ENCODE results near the gene DHRS9.
"Not testable (repeated sequence)": the region's sequence is repeated elsewhere in the genome, so short reads cannot be mapped to it uniquely, and the experiment has no call there.

The DHRS9 gene

DNA sequence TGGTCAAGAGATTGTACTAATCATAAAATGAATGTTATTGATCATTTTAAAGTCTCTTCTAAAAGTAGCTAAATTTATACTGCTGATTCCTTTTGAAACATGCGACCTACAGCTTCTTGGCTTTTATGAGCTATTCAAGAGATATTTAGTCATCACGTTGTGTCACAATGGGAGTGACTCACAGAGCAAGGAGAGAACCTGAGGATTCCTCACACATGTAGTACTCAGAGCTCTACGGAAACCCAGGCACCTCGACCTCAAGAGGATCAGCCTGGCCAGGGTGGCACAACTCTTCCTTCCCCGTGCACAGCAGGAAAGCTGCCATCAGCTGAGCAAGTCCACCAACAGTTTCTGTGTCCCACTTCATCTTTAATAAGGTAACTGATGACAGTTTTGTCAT lies at the start of gene DHRS9:
Gene DHRS9, plus strand, starts transcription at position 223 of the 400 bp plus-strand sequence. CDS start 12,019 bp downstream, outside the sequence.
- no peak for DNase-seq

DNA sequence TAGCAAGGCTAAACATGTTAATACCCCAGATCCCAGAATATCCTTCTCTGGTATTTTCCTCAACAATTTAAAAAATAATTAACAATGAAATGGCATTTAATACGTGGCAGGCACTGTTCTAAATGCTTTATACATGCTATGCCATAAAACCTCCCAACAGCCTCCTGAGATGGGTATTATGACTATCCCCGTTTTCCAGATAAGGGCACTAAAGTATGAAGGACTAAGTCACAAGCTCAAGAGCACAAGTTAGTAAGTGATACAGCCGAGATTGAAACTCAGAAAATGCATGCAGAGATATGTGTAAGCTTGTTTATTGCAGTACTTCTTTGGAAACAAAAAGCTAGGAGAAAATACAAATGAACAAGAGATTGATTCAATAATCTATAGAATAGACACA lies 46.2 kb upstream of the DHRS9 start:
- no peak for DNase-seq

DNA sequence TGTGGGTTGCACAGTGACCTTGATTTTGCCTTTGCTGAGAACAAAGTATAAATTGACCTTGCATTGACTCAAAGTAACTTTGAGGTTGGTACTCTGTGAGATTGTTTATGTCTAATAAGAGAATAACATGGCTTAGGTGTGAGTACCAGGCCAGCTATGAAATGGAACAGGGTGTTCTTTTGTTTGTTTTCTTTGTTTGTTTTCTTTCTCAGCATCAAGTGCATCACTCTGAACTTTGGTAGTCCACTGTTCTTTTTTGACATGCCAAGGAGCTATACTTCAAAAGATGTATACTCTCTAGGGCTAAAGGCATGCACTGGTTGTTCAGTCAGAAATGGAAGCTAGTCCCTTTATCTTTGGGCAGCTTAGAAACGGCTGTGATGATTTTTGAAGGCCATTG lies 43.3 kb upstream of the DHRS9 start:
- DNase-seq, result no peak

DNA sequence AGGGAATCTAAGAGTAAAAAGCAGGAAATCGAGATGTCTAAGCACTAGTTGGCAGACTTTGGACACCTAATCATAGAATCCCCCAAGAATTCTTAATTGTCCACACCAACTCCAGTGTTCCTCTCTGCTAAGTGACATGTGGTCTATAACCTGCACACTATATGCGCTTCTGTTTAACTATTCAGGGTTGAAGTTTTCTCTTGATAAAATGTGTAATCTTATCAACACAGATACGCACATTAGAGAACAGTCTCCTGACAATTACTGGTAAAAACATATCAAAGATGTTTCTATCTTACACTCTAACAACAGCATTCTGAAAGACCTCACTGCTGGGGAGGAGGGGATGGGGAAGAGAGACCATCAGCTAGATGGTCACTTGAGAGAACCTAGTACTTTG lies 42.1 kb upstream of the DHRS9 start:
- no peak for DNase-seq

DNA sequence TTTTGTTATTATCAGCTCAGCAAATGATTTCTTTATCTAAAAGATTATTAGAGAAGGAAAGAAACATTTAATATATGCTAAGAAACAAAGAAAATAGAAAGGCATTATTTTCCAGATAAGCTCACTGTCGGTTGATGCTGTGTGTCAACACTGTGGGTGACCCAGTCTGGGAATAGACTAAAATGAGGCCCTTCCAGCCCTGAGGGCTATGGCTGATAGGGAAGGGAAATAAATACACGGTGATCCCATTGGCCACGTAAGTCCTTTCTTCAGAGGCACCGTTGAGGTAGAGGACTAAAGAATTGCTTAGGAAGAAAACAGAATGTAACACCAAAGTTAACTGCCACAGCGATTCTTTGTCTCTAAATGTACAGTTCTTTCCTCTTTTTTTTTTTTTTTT lies 40.0 kb upstream of the DHRS9 start:
- no peak for DNase-seq

DNA sequence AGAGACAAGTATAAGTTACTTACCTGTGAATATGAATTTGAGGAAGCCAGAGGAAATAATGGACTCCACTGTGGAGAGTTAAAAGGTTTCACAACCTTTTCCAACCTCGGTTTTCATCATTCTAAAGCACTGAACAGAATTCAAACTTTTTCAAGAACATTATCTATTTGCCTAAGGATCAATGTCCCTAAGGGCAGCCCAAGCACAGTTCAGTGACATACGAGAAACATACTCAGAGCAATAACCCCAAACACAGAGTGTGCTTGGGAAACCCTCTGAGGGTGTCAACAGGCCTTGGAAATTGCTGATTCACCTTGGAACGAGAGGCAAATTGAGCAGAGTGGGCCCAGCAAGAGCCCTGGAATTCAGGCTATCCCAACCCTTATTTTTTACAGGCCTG lies 38.2 kb upstream of the DHRS9 start, which contains the start of gene ABCB11:
Gene ABCB11, minus strand, starts transcription at position 123 of the 400 bp plus-strand sequence. CDS start 13,199 bp downstream, outside the sequence.
- DNase-seq, result no peak

DNA sequence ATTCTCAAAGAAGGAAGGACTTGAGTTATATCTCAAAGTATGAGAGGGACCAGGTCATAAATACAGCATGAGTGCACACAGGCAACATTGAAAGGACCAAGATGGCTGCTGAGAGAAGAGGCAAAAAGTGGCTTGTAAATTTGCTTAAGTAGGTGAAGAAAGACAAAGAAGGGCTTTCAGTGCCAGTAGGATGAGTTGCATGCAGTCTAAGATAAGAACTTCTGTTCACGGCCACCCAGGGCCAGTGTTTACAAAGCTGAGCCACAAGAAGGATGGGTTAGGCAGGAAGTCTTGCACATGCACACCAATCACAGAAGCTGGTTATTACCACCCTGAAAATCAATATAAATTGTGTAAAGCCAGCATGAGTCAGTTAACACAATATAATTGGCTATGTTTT lies 35.1 kb upstream of the DHRS9 start:
- no peak for DNase-seq

DNA sequence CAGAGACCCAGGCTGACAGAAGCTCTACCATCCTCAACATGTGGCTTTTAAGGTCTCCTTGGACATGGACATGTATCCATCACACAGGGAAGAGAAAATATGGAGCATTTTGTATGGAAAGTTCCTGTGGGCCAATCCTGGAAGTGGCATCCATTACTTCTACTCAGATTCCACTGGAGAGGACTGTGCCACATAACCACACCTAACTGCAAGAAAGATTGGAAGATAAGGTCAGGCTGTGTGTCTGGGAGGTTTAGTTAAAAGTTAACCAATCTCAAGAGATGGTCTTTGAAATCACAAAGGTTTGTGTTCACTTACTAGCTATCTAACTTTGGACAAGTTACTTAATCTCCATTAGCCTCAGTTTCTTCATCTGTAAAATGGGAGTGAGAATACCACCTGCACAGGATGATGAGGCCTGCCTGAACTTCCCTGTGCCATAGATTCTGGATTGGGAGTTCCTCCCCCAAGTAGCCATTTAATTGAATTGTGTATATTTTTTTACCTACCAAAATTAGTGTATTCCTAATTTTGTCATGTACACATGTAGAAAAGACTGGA lies 34.3 kb upstream of the DHRS9 start:
- DNase-seq, result no peak

DNA sequence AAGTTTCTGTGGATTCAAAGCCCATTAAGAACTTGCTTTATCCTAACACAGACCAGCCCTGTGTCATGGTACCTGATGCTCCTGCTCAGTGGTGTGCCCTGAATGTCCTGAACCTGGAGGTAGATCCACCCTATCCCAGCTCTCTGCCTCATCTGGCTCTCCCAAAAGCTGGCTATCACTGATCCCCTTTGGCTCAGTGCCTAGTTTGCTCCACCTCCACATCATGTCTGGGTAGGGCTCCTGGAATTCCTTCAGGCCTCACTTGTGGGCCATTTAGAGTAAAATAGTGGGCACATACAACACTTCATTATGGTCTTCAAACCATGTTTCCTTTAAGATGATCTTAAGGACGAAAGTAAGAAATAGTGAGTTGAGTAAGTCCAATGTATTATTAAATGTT lies 33.5 kb upstream of the DHRS9 start:
- DNase-seq, result no peak

DNA sequence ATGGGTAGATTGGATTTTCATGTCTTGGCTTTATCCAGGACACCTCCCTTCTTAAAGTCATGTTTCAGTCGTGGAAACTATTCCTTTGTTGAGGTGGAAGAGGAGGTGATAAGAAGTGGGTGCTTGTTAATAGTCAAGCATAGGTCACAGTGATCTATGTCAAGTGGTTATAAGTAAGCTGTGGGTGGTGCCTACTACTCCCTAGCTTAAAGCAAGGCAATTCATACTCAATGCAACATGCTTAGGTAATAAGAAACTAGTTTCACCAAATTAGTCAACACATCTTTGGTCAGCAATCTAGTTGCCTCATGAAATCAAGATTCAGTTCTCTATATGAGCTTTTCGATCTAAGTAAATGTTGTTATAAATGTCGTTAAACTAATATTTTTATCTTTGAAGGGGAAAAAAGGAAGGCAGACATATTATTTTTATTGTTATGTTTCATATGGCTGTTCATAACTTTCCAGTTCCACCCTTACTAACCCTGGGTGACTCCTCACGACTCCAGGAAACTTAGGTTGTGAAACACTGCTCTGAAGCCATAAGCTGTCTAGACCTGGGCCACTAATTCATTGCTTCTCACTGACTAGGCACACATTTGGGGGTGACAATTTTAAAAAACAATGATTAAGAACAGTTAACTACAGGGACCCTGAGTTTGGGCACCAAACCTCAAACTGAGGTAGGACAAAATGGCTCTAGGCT lies 32.5 kb upstream of the DHRS9 start:
- DNase-seq, result no peak

DNA sequence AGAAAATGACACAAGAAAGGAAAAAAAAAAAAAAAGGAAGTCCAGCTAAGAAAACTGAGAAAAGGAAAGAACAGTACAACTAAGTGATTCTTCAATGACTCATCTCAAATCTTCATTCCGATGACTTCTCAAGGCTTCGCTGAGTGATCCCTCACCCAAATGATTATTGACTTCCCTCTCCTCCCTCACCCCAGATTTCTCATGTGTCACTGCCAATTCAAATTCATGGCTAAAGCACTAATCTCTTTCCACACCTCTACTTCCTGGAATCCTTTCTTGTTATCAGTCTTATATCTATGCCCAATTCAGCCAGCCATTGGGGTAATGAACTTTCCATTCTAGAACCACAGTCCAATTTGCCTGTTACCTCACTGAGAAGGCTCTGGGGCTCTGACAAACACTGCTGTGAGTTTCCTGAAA lies 31.0 kb upstream of the DHRS9 start:
- DNase-seq, result no peak

DNA sequence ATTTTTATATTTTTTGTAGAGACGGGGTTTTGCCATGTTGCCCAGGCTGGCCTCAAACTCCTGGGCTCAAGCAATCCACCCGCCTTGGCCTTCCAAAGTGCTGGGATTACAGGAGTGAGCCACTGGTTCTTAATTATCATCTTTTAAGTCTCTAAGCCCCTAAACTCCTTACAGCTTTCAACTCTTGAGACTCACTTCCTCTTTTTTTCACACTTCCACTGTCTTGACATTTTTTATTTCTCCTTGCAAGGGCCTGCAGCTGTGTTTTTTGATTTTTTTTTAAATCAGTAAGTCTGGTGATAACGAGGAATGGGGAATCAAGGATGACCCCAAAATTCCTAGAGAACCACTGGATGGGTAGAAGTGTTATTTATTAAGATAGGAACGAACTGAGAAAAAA lies 29.7 kb upstream of the DHRS9 start:
- no peak for DNase-seq

DNA sequence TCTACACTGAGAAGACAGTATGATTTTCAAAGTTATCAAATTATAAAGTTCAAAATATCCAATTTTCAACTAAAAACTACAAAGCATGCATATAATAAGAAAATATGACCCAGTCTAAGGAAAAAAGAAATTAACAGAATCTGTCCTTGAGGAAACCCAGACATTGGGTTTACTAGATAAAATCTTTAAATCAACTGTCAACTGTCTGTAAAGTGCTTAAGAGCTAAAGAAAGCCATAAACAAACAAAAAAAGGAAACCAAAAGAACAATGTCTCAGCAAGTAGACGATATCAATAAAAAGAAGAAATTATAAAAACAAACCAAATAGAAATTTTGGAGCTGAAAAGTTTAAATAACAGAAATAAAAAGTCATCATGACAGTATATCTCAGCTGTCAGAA lies 27.8 kb upstream of the DHRS9 start:
- DNase-seq, result no peak

DNA sequence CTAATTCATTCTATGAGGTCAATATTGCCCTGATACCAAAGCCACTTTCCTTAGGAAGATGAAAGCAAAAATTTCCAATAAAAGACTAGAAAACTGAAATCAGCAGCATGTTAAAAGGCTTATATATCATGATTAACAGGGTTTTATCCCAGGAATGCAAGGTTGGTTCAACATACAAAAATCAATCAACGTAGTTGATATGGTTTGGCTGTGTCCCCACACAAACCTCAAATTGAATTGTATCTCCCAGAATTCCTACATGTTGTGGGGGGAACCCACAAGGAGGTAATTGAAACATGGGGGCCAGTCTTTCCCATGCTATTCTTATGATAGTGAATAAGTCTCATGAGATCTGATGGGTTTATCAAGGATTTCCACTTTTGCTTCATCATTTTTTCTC lies 26.5 kb upstream of the DHRS9 start:
- DNase-seq, result no peak

DNA sequence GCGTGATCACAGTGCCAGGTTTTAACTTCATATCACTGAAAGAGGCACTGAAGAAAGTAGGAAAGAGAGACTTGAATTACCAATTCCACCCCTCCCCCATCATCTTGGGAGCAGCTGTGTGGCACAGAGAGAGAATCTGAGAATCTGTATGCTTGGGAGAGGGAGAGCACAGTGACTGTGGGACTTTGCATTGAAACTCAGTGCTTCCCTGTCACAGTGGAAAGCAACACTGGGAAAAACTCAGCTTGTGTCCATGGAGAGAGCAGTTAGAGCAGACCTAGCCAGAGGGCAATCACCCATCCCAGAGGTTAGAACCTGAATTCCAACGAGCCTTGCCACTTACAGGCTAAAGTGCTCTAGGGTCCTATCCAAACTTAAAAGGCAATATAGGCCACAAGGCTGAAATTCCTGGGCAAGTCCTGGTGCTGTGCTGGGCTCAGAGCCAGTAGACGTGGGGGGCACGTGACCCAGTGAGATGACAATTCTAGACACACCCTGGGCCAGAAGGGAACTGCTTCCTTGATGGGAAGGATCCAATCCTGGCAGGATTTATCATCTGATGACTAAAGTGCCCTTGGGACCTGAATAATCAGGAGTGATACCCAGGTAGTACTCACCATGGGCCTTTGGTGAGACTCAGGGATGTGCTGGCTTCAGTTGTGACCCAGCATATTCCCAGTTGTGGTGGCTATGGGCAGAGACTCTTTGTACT lies 22.8 kb upstream of the DHRS9 start:
- no peak for DNase-seq

DNA sequence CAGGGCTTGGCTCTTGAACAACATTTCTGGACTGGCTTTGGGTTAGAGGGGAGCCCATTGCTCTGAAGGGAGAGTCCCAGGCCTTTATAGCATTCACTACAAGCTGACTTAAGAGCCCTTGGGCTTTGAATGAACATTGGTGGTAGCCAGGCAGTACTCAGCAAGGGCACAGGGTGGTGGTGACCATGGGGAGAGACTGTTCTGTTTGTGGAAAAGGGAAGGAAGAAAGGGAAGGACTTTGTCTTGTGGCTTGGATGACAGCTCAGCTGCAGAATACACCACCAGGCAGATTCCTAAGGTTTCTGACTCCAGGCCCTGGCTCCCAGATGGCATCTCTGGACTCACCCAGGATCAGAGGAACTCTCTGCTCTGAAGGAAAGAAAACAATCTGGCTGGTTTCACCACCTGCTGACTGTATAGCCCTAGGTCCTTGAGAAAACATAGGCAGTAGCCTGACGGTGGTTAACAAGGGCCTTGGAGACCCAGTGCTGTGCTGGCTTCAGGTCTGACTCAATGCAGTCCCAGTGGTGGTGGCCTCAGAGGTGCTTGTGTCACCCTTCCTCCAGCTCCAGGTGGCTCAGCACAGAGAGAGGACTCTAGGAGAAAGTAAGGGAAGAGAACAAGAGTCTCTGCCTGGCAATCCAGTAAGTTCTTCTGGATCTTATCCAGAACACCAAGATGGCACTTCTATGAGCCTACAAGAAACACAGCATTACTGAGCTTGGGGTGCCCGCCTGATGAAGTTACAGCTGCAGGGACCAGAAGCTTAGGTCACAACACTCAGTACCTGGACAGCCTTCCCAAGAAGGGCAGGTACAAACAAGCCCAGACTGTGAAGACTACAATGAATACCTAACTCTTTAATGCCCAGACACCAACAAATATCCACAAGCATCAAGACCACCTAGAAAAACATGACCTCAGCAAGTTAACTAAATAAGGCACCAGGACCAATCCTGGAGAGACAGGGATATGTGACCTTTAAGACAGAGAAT lies 21.8 kb upstream of the DHRS9 start:
- DNase-seq, result no peak

DNA sequence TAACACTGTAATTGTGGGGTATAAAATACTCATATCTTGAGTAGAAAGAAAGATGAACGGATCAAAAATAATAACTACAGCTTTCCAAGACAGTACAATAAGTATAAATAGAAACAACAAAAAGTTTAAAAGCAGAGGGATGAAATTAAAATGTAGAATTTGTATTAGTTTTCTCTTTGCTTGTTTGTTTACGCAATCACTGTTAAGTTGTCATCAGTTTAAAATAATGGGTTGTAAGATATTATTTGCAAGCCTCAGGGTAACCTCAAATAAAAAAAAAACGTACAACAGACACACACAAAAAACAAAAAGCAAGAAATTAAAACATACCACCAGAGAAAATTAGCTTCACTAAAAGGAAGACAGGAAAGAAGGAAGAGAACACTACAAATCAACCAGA lies 20.2 kb upstream of the DHRS9 start:
- DNase-seq, result no peak

DNA sequence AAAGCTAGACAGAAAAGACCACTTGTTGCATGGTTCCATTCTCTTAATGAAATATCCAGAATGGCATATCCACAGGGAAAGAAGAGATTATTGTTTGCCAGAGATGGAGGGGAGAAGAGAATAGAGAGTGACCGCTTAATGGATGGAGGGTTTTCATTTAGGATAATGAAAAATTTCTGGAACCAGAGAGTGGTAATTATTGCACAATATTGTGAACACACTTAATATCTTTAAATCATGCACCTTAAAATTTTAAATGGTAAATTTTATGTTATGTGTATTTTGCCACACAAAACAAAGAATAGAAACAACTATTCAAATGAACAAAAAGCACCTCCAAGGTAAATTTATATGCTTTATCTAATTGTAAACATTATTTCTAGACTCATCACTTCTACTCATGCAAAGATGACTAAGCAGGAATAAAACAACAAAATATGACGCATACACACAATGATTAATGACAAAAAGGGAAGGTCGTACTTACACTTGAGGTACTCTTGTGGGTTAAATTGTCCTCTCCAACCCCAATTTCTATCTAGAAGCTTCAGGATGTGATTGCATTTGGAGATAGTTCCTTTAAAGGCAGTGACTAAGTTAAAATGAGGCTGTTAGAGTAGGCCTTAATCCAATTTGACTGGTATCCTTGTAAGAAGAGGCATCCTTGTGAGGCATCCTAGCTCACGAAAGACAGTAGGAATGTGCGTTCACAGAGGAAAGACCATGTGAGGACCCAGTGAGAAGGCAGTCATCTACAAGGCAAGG lies 18.7 kb upstream of the DHRS9 start:
- no peak for DNase-seq

DNA sequence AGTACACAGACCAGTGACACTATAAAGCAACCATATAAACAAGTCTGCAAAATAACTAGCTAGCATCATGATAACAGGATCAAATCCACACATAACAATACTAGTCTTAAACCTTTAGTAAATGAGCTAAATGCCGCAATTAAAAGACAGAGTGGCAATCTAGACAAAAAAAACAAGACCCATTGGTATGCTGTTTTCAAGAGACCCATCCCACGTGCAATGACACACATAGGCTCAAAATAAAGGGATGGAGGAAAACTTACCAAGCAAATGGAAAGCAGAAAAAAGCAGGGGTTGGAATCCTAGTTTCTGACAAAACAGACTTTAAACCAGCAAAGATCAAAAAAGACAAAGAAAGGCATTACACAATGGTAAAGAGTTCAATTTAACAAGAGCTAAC lies 14.8 kb upstream of the DHRS9 start:
- DNase-seq, result not testable (repeated sequence)

DNA sequence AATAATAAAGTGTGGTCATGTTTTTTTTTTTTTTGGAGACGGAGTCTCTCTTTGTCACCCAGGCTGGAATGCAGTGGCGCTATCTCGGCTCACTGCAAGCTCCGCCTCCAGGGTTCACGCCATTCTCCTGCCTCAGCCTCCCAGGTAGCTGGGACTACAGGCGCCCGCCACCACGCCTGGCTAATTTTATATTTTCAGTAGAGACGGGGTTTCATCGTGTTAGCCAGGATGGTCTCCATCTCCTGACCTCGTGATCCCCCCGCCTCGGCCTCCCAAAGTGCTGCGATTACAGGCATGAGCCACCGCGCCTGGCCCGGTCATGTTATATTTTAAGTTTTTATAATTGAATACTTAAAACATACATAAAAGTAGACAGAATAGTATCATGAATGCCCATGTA lies 5.2 kb upstream of the DHRS9 start:
- not testable (repeated sequence) for DNase-seq

DNA sequence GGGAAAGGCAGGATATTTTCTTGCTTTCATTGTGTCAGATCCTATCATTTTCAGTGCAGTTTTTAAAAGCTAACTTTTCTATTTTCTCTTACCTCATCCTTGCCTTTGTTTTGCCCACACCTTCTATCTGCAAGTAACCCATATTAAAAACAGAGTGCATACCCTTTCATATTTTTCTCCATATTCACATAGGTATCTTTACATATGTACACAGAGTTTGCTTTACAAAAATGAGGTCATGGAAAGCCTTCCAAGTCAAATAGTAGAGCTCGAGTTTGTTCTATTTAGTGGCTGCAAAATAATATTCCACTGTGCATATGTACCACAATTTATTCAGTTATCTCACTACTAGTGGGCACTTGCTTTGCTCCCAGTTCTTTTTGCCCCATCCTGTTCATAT lies 3.9 kb upstream of the DHRS9 start:
- no peak for DNase-seq

DNA sequence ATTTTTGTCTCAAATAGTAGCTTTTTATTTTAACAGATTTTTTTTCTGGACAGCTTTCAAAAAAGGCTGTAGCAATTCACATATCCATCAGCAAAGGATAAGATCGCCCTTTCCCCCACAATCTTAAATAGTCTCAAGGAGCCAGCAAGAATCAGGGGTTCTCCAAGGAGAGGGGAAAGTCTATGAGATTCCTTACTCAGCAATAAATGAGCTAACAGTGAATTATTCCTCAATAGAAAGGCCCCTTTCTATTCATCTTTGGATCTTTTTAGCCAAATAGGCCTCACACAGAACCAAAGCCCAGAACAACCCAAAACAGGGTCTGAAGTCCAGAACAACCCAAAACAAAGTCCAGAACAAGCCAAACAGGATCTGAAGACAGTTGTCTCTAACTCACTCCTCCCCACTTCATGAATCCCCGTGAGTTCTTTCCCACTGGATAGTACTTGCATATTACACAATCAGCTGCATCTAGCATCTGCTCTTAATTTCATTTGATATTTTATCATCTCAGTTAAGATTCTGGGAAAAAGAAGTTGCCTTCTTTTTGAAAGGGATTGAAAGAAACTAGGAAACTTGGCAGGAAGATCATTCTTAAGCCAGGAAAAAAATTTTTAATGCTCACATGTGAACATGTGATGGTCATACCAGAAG lies 3.4 kb upstream of the DHRS9 start:
- no peak for DNase-seq

All from activated CD4-positive, CD25-positive, alpha-beta regulatory T cell (primary cell).